ENCODE measurements around the gene LRRFIP1.
A peak's percentile ranks its signal among the peaks of the same experiment; 100 is the strongest.

The LRRFIP1 gene

GRCh38 chr2:237744270-237744612 is 116.9 kb downstream of the LRRFIP1 start:
- Histone ChIP-seq H4K20me1 (ENCODE audit: insufficient read depth, low read length) (no peaks in the 10 kb centered on the region; the same call in 1 of the 2 replicates), H3K27ac (ENCODE audit: low read length) (0 out of 2 replicates have a peak overlapping the region, but pooled peaks have one; percentile 18), H3K4me2 (ENCODE audit: low read depth, low read length) (no peak overlapping the region), H3K9me2 (replicated peaks; ENCODE audit: insufficient read depth, low read length) (no peaks in the 10 kb centered on the region), H3F3A (ENCODE audit: insufficient read depth, low read length) (no peaks in the 10 kb centered on the region), H3K9ac (ENCODE audit: low read length) (no peak overlapping the region), H3K36me3 (replicated peaks; ENCODE audit: insufficient read depth, low read length) (no peaks in the 10 kb centered on the region), H3K79me2 (ENCODE audit: low read length) (peaks cover 88% of the 10 kb centered on the region), H3K9me3 (replicated peaks; ENCODE audit: insufficient read depth, low read length) (no peaks in the 10 kb centered on the region), H3K4me1 (ENCODE audit: low read length) (no peaks in the 10 kb centered on the region), H2AFZ (ENCODE audit: low read length) (no peak overlapping the region), H3K27me3 (replicated peaks; ENCODE audit: insufficient read depth, low read length) (no peaks in the 10 kb centered on the region), H3K4me3 (ENCODE audit: low read length) (no peak overlapping the region)
- DNase-seq: no peak
- no peak for TF ChIP-seq EZH2phosphoT487 (IDR thresholded peaks at IDR 0.05; ENCODE audit: low read length)
- TF ChIP-seq CTCF (IDR thresholded peaks at IDR 0.05; ENCODE audit: low read length): no peak
- no peak for TF ChIP-seq EZH2 (optimal IDR thresholded peaks at IDR 0.05; ENCODE audit: low read depth, low read length)

GRCh38 chr2:237744613-237745249 is 117.3 kb downstream of the LRRFIP1 start:
- no peaks in the 10 kb centered on the region for H3K4me1 ChIP-seq (ENCODE audit: low read length)
- no peaks in the 10 kb centered on the region for H3K9me2 ChIP-seq (replicated peaks; ENCODE audit: insufficient read depth, low read length)
- H3F3A ChIP-seq (ENCODE audit: insufficient read depth, low read length): no peaks in the 10 kb centered on the region
- H3K36me3 ChIP-seq (replicated peaks; ENCODE audit: insufficient read depth, low read length): no peaks in the 10 kb centered on the region
- no peaks in the 10 kb centered on the region for H3K9me3 ChIP-seq (replicated peaks; ENCODE audit: insufficient read depth, low read length)
- TF ChIP-seq EZH2phosphoT487 (IDR thresholded peaks at IDR 0.05; ENCODE audit: low read length): no peak
- TF ChIP-seq CTCF (IDR thresholded peaks at IDR 0.05; ENCODE audit: low read length): peak; percentile 85
- H4K20me1 ChIP-seq (ENCODE audit: insufficient read depth, low read length): no peaks in the 10 kb centered on the region; the same call in 1 of the 2 replicates
- H3K4me3 ChIP-seq (ENCODE audit: low read length): no peak overlapping the region
- H3K27me3 ChIP-seq (replicated peaks; ENCODE audit: insufficient read depth, low read length): no peaks in the 10 kb centered on the region
- H3K79me2 ChIP-seq (ENCODE audit: low read length): peaks cover 83% of the 10 kb centered on the region
- no peak overlapping the region for H2AFZ ChIP-seq (ENCODE audit: low read length)
- no peak overlapping the region for H3K9ac ChIP-seq (ENCODE audit: low read length)
- no peak overlapping the region for H3K4me2 ChIP-seq (ENCODE audit: low read depth, low read length)
- H3K27ac ChIP-seq (ENCODE audit: low read length): no peak overlapping the region
- DNase-seq: peak; percentile 36

- H3K4me3 ChIP-seq (ENCODE audit: low read length): no peak overlapping the region
- TF ChIP-seq CTCF (IDR thresholded peaks at IDR 0.05; ENCODE audit: low read length) (no peak), EZH2phosphoT487 (IDR thresholded peaks at IDR 0.05; ENCODE audit: low read length) (no peak), EZH2 (optimal IDR thresholded peaks at IDR 0.05; ENCODE audit: low read depth, low read length) (no peak)
- H3K9me2 ChIP-seq (replicated peaks; ENCODE audit: insufficient read depth, low read length): no peaks in the 10 kb centered on the region
- no peak overlapping the region for H3K4me2 ChIP-seq (ENCODE audit: low read depth, low read length)
- H3K36me3 ChIP-seq (replicated peaks; ENCODE audit: insufficient read depth, low read length): no peaks in the 10 kb centered on the region
- no peak overlapping the region for H2AFZ ChIP-seq (ENCODE audit: low read length)
- no peak overlapping the region for H3K9ac ChIP-seq (ENCODE audit: low read length)
- H3K9me3 ChIP-seq (replicated peaks; ENCODE audit: insufficient read depth, low read length): no peaks in the 10 kb centered on the region
- no peaks in the 10 kb centered on the region for H3K4me1 ChIP-seq (ENCODE audit: low read length)
- H3K79me2 ChIP-seq (ENCODE audit: low read length): peaks cover 78% of the 10 kb centered on the region
- no peak overlapping the region for H3K27ac ChIP-seq (ENCODE audit: low read length)
- no peaks in the 10 kb centered on the region for H3F3A ChIP-seq (ENCODE audit: insufficient read depth, low read length)
- no peak for DNase-seq
- no peaks in the 10 kb centered on the region; the same call in 1 of the 2 replicates for H4K20me1 ChIP-seq (ENCODE audit: insufficient read depth, low read length)
- H3K27me3 ChIP-seq (replicated peaks; ENCODE audit: insufficient read depth, low read length): no peaks in the 10 kb centered on the region
These were observed 117.8 kb downstream of the LRRFIP1 start for GRCh38 chr2:237745250-237745613.

All from MM.1S (cell line).